Gastroesophageal sphincter (tissue), 3 donors: ENCODE data around the gene TCIRG1.

ENCODE experiments used
- CTCF ChIP-seq, 4 experiments: fragments of 200-600 bp in 2 of 4; fragments of 450-650 bp in 2 of 4; sonication (generic) in 1 of 4; IDR thresholded peaks; one replicate each; pipeline ENCODE4 v1.5.1; 2017 to 2019; ENCODE audit warnings: antibody characterized with exemption in 4 of 4, mild to moderate bottlenecking in 2 of 4, moderate library complexity in 2 of 4
- POLR2A ChIP-seq, 2 donors: fragments of 450-650 bp; IDR thresholded peaks; one replicate each; pipeline ENCODE4 v1.6.1; 2017; ENCODE audit warnings: antibody characterized with exemption in 2 of 2, mild to moderate bottlenecking in 2 of 2, moderate library complexity in 1 of 2
- POLR2AphosphoS5 ChIP-seq: sonication (generic); formaldehyde crosslinking; IDR thresholded peaks from one replicate; pipeline ENCODE4 v1.6.1; 2017; ENCODE audit warnings: antibody characterized with exemption

GRCh38 chr11:68006606-68007166 is 32.1 kb upstream of the TCIRG1 start:
- no peak for TF ChIP-seq POLR2A (IDR thresholded peaks at IDR 0.05)
- TF ChIP-seq CTCF (IDR thresholded peaks at IDR 0.05): no peak
- TF ChIP-seq POLR2AphosphoS5: no peak
